Stromal cell of bone marrow (primary cell): ENCODE measurements around the gene TBC1D10B.
A peak's percentile ranks its signal among the peaks of the same experiment; 100 is the strongest.
"Not testable (repeated sequence)": the region's sequence is repeated elsewhere in the genome, so short reads cannot be mapped to it uniquely, and the experiment has no call there.

Experiments
- DNase-seq: peaks from one replicate; pipeline ENCODE4 v3.0.0-alpha.2; 2012; ENCODE audit warnings: low read depth

Gene TBC1D10B

GRCh38 chr16:30354423-30355143 lies 15.7 kb downstream of the TBC1D10B start:
- no peak for DNase-seq

- no peak for DNase-seq
These were observed 16.7 kb downstream of the TBC1D10B start for GRCh38 chr16:30353438-30354129.

- no peak for DNase-seq
These were observed 17.5 kb downstream of the TBC1D10B start for GRCh38 chr16:30352488-30353401.

- DNase-seq: peak; percentile 87
These were observed 18.5 kb downstream of the TBC1D10B start for GRCh38 chr16:30351586-30352419.

GRCh38 chr16:30351001-30351441 lies 19.3 kb downstream of the TBC1D10B start:
- no peak for DNase-seq

GRCh38 chr16:30350134-30350871 lies 20.0 kb downstream of the TBC1D10B start:
- no peak for DNase-seq

GRCh38 chr16:30349675-30350074 lies 20.6 kb downstream of the TBC1D10B start:
- DNase-seq: no peak

- no peak for DNase-seq
These were observed 21.4 kb downstream of the TBC1D10B start for GRCh38 chr16:30348929-30349328.

GRCh38 chr16:30348113-30348512 lies 22.2 kb downstream of the TBC1D10B start:
- no peak for DNase-seq

- DNase-seq: no peak
These were observed 24.0 kb downstream of the TBC1D10B start for GRCh38 chr16:30346286-30346685.

- DNase-seq: not testable (repeated sequence)
These were observed 26.8 kb downstream of the TBC1D10B start for GRCh38 chr16:30343491-30343820.

- no peak for DNase-seq
These were observed 27.4 kb downstream of the TBC1D10B start for GRCh38 chr16:30342751-30343490.

GRCh38 chr16:30341971-30342370 lies 28.3 kb downstream of the TBC1D10B start:
- DNase-seq: not testable (repeated sequence)

- DNase-seq: no peak
These were observed 29.7 kb downstream of the TBC1D10B start for GRCh38 chr16:30340621-30341020.

GRCh38 chr16:30338715-30339114 lies 31.6 kb downstream of the TBC1D10B start:
- DNase-seq: not testable (repeated sequence)

GRCh38 chr16:30337964-30338357 lies 32.3 kb downstream of the TBC1D10B start:
- DNase-seq: not testable (repeated sequence)

- no peak for DNase-seq
These were observed 34.5 kb downstream of the TBC1D10B start for GRCh38 chr16:30335598-30336474.

- DNase-seq: peak; percentile 48
These were observed 35.2 kb downstream of the TBC1D10B start for GRCh38 chr16:30335028-30335597.

- peak; percentile 64 for DNase-seq
These were observed 35.8 kb downstream of the TBC1D10B start for GRCh38 chr16:30334473-30334989.
